HG02798 (cell line): ENCODE measurements around the gene OSR1.
"Not testable (repeated sequence)": the region's sequence is repeated elsewhere in the genome, so short reads cannot be mapped to it uniquely, and the experiment has no call there.

Experiments used
- ATAC-seq: cut with Tn5 transposase; IDR thresholded peaks from one replicate; pipeline ENCODE4 v1.9.1; 2021; ENCODE audit warnings: mild to moderate bottlenecking; ENCODE audit not compliant: unreplicated experiment, poor library complexity

OSR1 gene

GRCh38 chr2:19358242-19359020, at the start of gene OSR1:
TSS of gene OSR1 (minus strand) at chr2:19358623. CDS start at chr2:19353805, 4,818 bp downstream.
- no peak for ATAC-seq

GRCh38 chr2:19403785-19404184, 45.4 kb upstream of the OSR1 start:
- no peak for ATAC-seq

- no peak for ATAC-seq
These were observed 33.8 kb upstream of the OSR1 start for GRCh38 chr2:19392191-19392590.

- ATAC-seq, result not testable (repeated sequence)
These were observed 31.0 kb upstream of the OSR1 start for GRCh38 chr2:19389469-19389868.

GRCh38 chr2:19380532-19380931, 22.1 kb upstream of the OSR1 start:
- no peak for ATAC-seq

- no peak for ATAC-seq
These were observed 20.5 kb upstream of the OSR1 start for GRCh38 chr2:19378939-19379338.

GRCh38 chr2:19377717-19378116, 19.3 kb upstream of the OSR1 start:
- no peak for ATAC-seq

GRCh38 chr2:19373352-19373751, 14.9 kb upstream of the OSR1 start:
- ATAC-seq, result no peak

GRCh38 chr2:19371996-19372582, 13.7 kb upstream of the OSR1 start:
- ATAC-seq, result no peak

- no peak for ATAC-seq
These were observed 11.0 kb upstream of the OSR1 start for GRCh38 chr2:19369341-19369955.

GRCh38 chr2:19368760-19369159, 10.3 kb upstream of the OSR1 start:
- ATAC-seq, result no peak

GRCh38 chr2:19367326-19367725, 8.9 kb upstream of the OSR1 start:
- ATAC-seq, result no peak

GRCh38 chr2:19365126-19365525, 6.7 kb upstream of the OSR1 start:
- no peak for ATAC-seq

- ATAC-seq, result no peak
These were observed 5.6 kb upstream of the OSR1 start for GRCh38 chr2:19364014-19364413.

GRCh38 chr2:19363474-19363778, 5.0 kb upstream of the OSR1 start:
- no peak for ATAC-seq

GRCh38 chr2:19362755-19363473, 4.5 kb upstream of the OSR1 start:
- ATAC-seq, result peak; percentile 43

- no peak for ATAC-seq
These were observed 3.8 kb upstream of the OSR1 start for GRCh38 chr2:19362094-19362754.

- ATAC-seq, result no peak
These were observed 3.0 kb upstream of the OSR1 start for GRCh38 chr2:19361325-19361990.

- no peak for ATAC-seq
These were observed 2.5 kb upstream of the OSR1 start for GRCh38 chr2:19360966-19361321.

- ATAC-seq, result no peak
These were observed 2.0 kb upstream of the OSR1 start for GRCh38 chr2:19360266-19360965.
